GM12892 (cell line): ENCODE measurements around the gene SNED1.

Experiments
- POLR2A ChIP-seq: IDR thresholded peaks from 2 replicates; pipeline ENCODE4 v1.6.1; 2011; ENCODE audit warnings: low read depth, low read length, control low read depth
- POLR2AphosphoS5 ChIP-seq: IDR thresholded peaks from 2 replicates; pipeline ENCODE4 v1.6.1; 2011; ENCODE audit warnings: low read depth, low read length, control low read depth
- TAF1 ChIP-seq: IDR thresholded peaks from 2 replicates; pipeline ENCODE4 v1.6.1; 2011; ENCODE audit warnings: low read depth, mild to moderate bottlenecking, control low read depth, low read length, borderline replicate concordance

DNA sequence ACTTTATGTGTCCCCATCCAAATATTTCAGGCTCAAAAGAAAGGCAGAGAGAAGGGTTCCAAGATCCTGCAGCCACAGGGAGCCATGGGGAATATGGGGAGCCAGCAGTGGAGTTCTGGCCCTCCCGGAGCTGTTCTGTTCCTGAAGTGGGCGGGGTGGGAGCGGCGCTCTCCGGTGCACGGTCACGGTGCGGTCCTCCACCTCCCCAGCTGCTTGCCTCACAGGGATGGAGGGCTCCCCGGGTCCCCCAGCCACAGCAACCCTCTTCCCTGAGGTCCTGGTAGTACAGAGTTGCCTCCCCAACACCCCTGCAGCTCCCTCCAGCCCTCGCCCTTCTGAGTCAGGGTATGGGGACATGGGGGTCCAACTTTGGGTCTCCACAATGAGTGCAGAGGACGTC lies 26.2 kb upstream of the SNED1 start:
- TF ChIP-seq POLR2A (no peak), POLR2AphosphoS5 (no peak), TAF1 (no peak)
